Neural cell (in vitro differentiated cells): ENCODE results near the gene COPB2. TPM values are rescaled to one million over a fixed set of nuclear protein-coding genes. Genes with fewer than 3 reads are reported as not detected.

Experiments
- H2AFZ ChIP-seq: fragments of 200-600, 300-800 bp; sonication (generic), shearing (Covaris generic); 2 replicates; pipeline ENCODE4 v1.6.0; 2014; ENCODE audit warnings: low read depth, mild to moderate bottlenecking, antibody characterized with exemption, low read length, moderate library complexity
- H3F3A ChIP-seq: fragments of 200-600 bp; shearing (Covaris generic); 2 replicates; pipeline ENCODE4 v1.6.1; 2016; ENCODE audit warnings: mild to moderate bottlenecking, moderate library complexity, mixed read lengths, antibody characterized with exemption, low read length; ENCODE audit not compliant: insufficient read depth, poor library complexity, severe bottlenecking
- H3K27ac ChIP-seq: fragments of 200-600, 300-800 bp; sonication (generic), shearing (Covaris generic); 2 replicates; pipeline ENCODE4 v1.5.1; 2014; ENCODE audit warnings: mild to moderate bottlenecking, low read length, moderate library complexity
- H3K27me3 ChIP-seq: fragments of 300-800, 200-600 bp; sonication (generic), shearing (Covaris generic); 2 replicates; pipeline ENCODE4 v1.6.0; 2014; ENCODE audit warnings: mild to moderate bottlenecking, low read depth, low read length, moderate library complexity; ENCODE audit not compliant: insufficient read depth
- H3K36me3 ChIP-seq: fragments of 300-800, 200-600 bp; sonication (generic), shearing (Covaris generic); 2 replicates; pipeline ENCODE4 v1.5.1; 2014; ENCODE audit warnings: mild to moderate bottlenecking, antibody characterized with exemption, low read length, moderate library complexity; ENCODE audit not compliant: insufficient read depth
- H3K4me2 ChIP-seq: fragments of 300-800, 200-600 bp; sonication (generic), shearing (Covaris generic); 2 replicates; pipeline ENCODE4 v1.6.0; 2014; ENCODE audit warnings: mild to moderate bottlenecking, low read length
- H3K4me3 ChIP-seq: fragments of 300-800, 200-600 bp; sonication (generic), shearing (Covaris generic); 2 replicates; pipeline ENCODE4 v1.5.1; 2014; ENCODE audit warnings: mild to moderate bottlenecking, low read length, moderate library complexity
- H3K79me2 ChIP-seq: fragments of 200-600 bp; shearing (Covaris generic); replicated peaks from 2 replicates; pipeline ENCODE4 v1.6.0; 2014; ENCODE audit warnings: mild to moderate bottlenecking, low read length, moderate library complexity; ENCODE audit not compliant: insufficient read depth
- H3K9ac ChIP-seq: fragments of 300-800, 200-600 bp; sonication (generic), shearing (Covaris generic); 2 replicates; pipeline ENCODE4 v1.6.1; 2016; ENCODE audit warnings: mild to moderate bottlenecking, low read length, mixed read lengths
- H3K9me2 ChIP-seq: fragments of 200-600 bp; shearing (Covaris generic); 2 replicates; pipeline ENCODE4 v1.6.1; 2016; ENCODE audit warnings: mild to moderate bottlenecking, low read length, mixed read lengths; ENCODE audit not compliant: insufficient read depth
- H3K9me3 ChIP-seq: fragments of 200-600, 300-800 bp; sonication (generic), shearing (Covaris generic); 2 replicates; pipeline ENCODE4 v1.6.1; 2016; ENCODE audit warnings: mild to moderate bottlenecking, mixed run types, low read length, moderate library complexity, mixed read lengths
- H4K20me1 ChIP-seq: fragments of 200-600 bp; shearing (Covaris generic); 2 replicates; pipeline ENCODE4 v1.6.1; 2016; ENCODE audit warnings: mild to moderate bottlenecking, mixed run types; ENCODE audit not compliant: insufficient read depth
- CTCF ChIP-seq: fragments of 450-650 bp; IDR thresholded peaks from 2 replicates; pipeline ENCODE4 v1.5.1; 2014; ENCODE audit warnings: antibody characterized with exemption, mild to moderate bottlenecking, moderate library complexity; ENCODE audit not compliant: poor library complexity, severe bottlenecking
- EP300 ChIP-seq: fragments of 450-650 bp; conservative IDR thresholded peaks from 2 replicates; pipeline ENCODE4 v1.6.1; 2014; ENCODE audit warnings: antibody characterized with exemption, mild to moderate bottlenecking, moderate library complexity; ENCODE audit not compliant: poor library complexity, severe bottlenecking
- EZH2 ChIP-seq: fragments of 200-600, 300-800 bp; shearing (Covaris generic), sonication (generic); IDR thresholded peaks from 2 replicates; pipeline ENCODE4 v1.6.1; 2014; ENCODE audit warnings: antibody characterized with exemption, low read length, borderline replicate concordance, mild to moderate bottlenecking; ENCODE audit not compliant: insufficient read depth, poor library complexity, severe bottlenecking
- MXI1 ChIP-seq: fragments of 450-650 bp; conservative IDR thresholded peaks from 2 replicates; pipeline ENCODE4 v1.6.1; 2014; ENCODE audit warnings: antibody characterized with exemption, mild to moderate bottlenecking; ENCODE audit not compliant: poor library complexity, severe bottlenecking
- POLR2AphosphoS5 ChIP-seq: IDR thresholded peaks from 2 replicates; pipeline ENCODE4 v1.6.1; 2012
- RAD21 ChIP-seq: fragments of 450-650 bp; conservative IDR thresholded peaks from 2 replicates; pipeline ENCODE4 v1.6.1; 2014; ENCODE audit warnings: antibody characterized with exemption, mild to moderate bottlenecking, moderate library complexity
- REST ChIP-seq: IDR thresholded peaks from 2 replicates; pipeline ENCODE4 v1.6.1; 2012; ENCODE audit warnings: borderline replicate concordance
- SMC3 ChIP-seq: fragments of 450-650 bp; conservative IDR thresholded peaks from 2 replicates; pipeline ENCODE4 v1.6.1; 2014; ENCODE audit warnings: antibody characterized with exemption, mild to moderate bottlenecking, moderate library complexity; ENCODE audit not compliant: poor library complexity
- TAF1 ChIP-seq: IDR thresholded peaks from 2 replicates; pipeline ENCODE4 v1.6.1; 2012; ENCODE audit warnings: low read depth
- polyA plus RNA-seq: library from polyadenylated mRNA; depleted of rRNA; stranded (reverse); fragments of >200 nt; gene quantifications from 2 replicates; pipeline ENCODE4 v1.2.3, GENCODE V29; 2014

Gene COPB2
- polyA plus RNA-seq, 1 donor from 2014 or later, result 63.5 TPM

GRCh38 chr3:139421460-139421859, 32.0 kb upstream of the COPB2 start:
- no peaks in the 10 kb centered on the region for H3K27me3 ChIP-seq
- no peak overlapping the region for H2AFZ ChIP-seq
- no peaks in the 10 kb centered on the region for H4K20me1 ChIP-seq
- peaks cover 3% of the 10 kb centered on the region for H3K79me2 ChIP-seq
- H3K9ac ChIP-seq, result no peak overlapping the region
- TF ChIP-seq MXI1 (no peak), EP300 (no peak), REST (no peak), EZH2 (no peak), CTCF (no peak), TAF1 (no peak), POLR2AphosphoS5 (no peak), RAD21 (no peak), SMC3 (no peak)
- peaks cover 14% of the 10 kb centered on the region for H3K36me3 ChIP-seq
- no peak overlapping the region for H3K4me2 ChIP-seq
- H3K27ac ChIP-seq, result no peak overlapping the region
- H3K9me3 ChIP-seq, result no peaks in the 10 kb centered on the region
- no peaks in the 10 kb centered on the region for H3F3A ChIP-seq
- no peaks in the 10 kb centered on the region for H3K9me2 ChIP-seq
- H3K4me3 ChIP-seq, result no peak overlapping the region

DNA sequence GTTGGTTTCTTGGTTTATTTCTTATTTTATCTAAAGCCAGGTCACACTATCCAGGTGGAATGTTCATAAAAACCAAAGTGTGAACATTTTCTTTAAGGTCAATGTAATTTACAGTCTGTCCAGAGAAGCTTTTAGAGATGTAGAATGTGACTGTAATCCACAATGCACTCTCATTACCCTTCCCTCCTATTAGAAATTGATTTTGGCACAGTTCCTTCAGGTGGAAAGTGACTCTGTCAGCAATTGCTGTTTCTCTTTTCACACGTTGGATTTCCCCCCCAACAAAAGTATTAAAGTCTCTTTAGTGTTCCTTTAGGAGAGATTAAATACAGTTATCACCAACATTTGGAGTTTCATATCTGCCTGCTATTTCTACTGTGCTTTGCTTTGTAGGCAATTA, 31.6 kb upstream of the COPB2 start:
- Histone ChIP-seq H3F3A (no peaks in the 10 kb centered on the region), H3K79me2 (peaks cover 4% of the 10 kb centered on the region), H3K4me3 (no peak overlapping the region), H3K9me2 (no peaks in the 10 kb centered on the region), H3K36me3 (peaks cover 14% of the 10 kb centered on the region), H3K27me3 (no peaks in the 10 kb centered on the region), H3K9me3 (no peaks in the 10 kb centered on the region), H3K4me2 (no peak overlapping the region), H2AFZ (no peak overlapping the region), H4K20me1 (no peaks in the 10 kb centered on the region), H3K27ac (no peak overlapping the region), H3K9ac (no peak overlapping the region)
- TF ChIP-seq SMC3 (no peak), MXI1 (no peak), TAF1 (no peak), REST (no peak), CTCF (no peak), POLR2AphosphoS5 (no peak)
